GM23338 (cell line): ENCODE results near the gene STMN3. TPM values are rescaled to one million over a fixed set of nuclear protein-coding genes. Genes with fewer than 3 reads are reported as not detected.

ENCODE experiments used
- ATAC-seq: fragments of 200-7000 bp; cut with Tn5 transposase; 3 replicates; pipeline ENCODE4 v1.9.1; 2020
- DNase-seq: peaks from one replicate; pipeline ENCODE4 v3.0.0-alpha.2; 2015; ENCODE audit warnings: low spot score
- H2AFZ ChIP-seq: fragments of 200-600 bp; sonication (generic); 2 replicates; pipeline ENCODE4 v1.8.0; 2016; ENCODE audit warnings: antibody characterized with exemption, mild to moderate bottlenecking, moderate library complexity
- H3F3A ChIP-seq: fragments of 200-600 bp; sonication (generic); replicated peaks from 2 replicates; pipeline ENCODE4 v1.8.0; 2017; ENCODE audit warnings: antibody characterized with exemption, mixed run types, low read depth
- H3K27ac ChIP-seq: fragments of 200-600 bp; sonication (generic); 2 replicates; pipeline ENCODE4 v1.6.1; 2016; ENCODE audit warnings: low read depth
- H3K27me3 ChIP-seq: fragments of 200-600 bp; sonication (generic); 2 replicates; pipeline ENCODE4 v1.8.0; 2016; ENCODE audit warnings: mild to moderate bottlenecking, mixed run types, moderate library complexity; ENCODE audit not compliant: insufficient read depth
- H3K36me3 ChIP-seq: fragments of 200-600 bp; sonication (generic); 2 replicates; pipeline ENCODE4 v1.8.0; 2016; ENCODE audit warnings: mild to moderate bottlenecking; ENCODE audit not compliant: insufficient read depth
- H3K4me1 ChIP-seq: fragments of 200-600 bp; sonication (generic); 2 replicates; pipeline ENCODE4 v1.8.0; 2016; ENCODE audit warnings: mild to moderate bottlenecking, moderate library complexity; ENCODE audit not compliant: insufficient read depth
- H3K4me2 ChIP-seq: fragments of 200-600 bp; sonication (generic); 2 replicates; pipeline ENCODE4 v1.7.1; 2017; ENCODE audit warnings: mixed run types
- H3K4me3 ChIP-seq: fragments of 200-600 bp; sonication (generic); 2 replicates; pipeline ENCODE4 v1.6.1; 2016; ENCODE audit warnings: mixed run types
- H3K79me2 ChIP-seq: fragments of 200-600 bp; sonication (generic); replicated peaks from 2 replicates; pipeline ENCODE4 v1.8.0; 2017; ENCODE audit warnings: mild to moderate bottlenecking; ENCODE audit not compliant: insufficient read depth
- H3K9me2 ChIP-seq: fragments of 200-600 bp; sonication (generic); 2 replicates; pipeline ENCODE4 v1.8.0; 2017; ENCODE audit not compliant: insufficient read depth
- H4K20me1 ChIP-seq: fragments of 200-600 bp; sonication (generic); replicated peaks from 2 replicates; pipeline ENCODE4 v1.8.0; 2017; ENCODE audit warnings: mild to moderate bottlenecking; ENCODE audit not compliant: insufficient read depth
- H3K27ac Mint-ChIP-seq: 2 replicates; pipeline ENCODE4 v1.8.0; 2020; ENCODE audit warnings: inconsistent platforms, mild to moderate bottlenecking, moderate library complexity, mixed read lengths
- H3K27me3 Mint-ChIP-seq: 3 replicates; pipeline ENCODE4 v1.8.0; 2022; ENCODE audit warnings: low read depth, mild to moderate bottlenecking, moderate library complexity, mixed read lengths, inconsistent platforms; ENCODE audit not compliant: insufficient read depth, poor library complexity
- H3K36me3 Mint-ChIP-seq: 3 replicates; pipeline ENCODE4 v1.8.0; 2021; ENCODE audit warnings: low read depth, mild to moderate bottlenecking, inconsistent platforms, moderate library complexity, mixed read lengths
- H3K4me1 Mint-ChIP-seq: 3 replicates; pipeline ENCODE4 v1.8.0; 2020; ENCODE audit warnings: mild to moderate bottlenecking, inconsistent platforms, mixed read lengths
- H3K4me3 Mint-ChIP-seq: 3 replicates; pipeline ENCODE4 v1.8.0; 2021; ENCODE audit warnings: moderate library complexity, mild to moderate bottlenecking, inconsistent platforms, mixed read lengths
- H3K9me3 Mint-ChIP-seq: 3 replicates; pipeline ENCODE4 v1.8.0; 2020; ENCODE audit warnings: moderate library complexity, mild to moderate bottlenecking, inconsistent platforms, mixed read lengths
- CREB1 ChIP-seq: fragments of 250-450 bp; sonication (Bioruptor Pico); IDR thresholded peaks from 2 replicates; pipeline ENCODE4 v1.5.0; 2020; ENCODE audit warnings: low read depth, mild to moderate bottlenecking, moderate library complexity
- EZH2 ChIP-seq: fragments of 200-600 bp; sonication (generic); IDR thresholded peaks from one replicate; pipeline ENCODE4 v1.8.0; 2017; ENCODE audit warnings: antibody characterized with exemption, mild to moderate bottlenecking, low read depth; ENCODE audit not compliant: unreplicated experiment
- EZH2phosphoT487 ChIP-seq: fragments of 200-600 bp; sonication (generic); IDR thresholded peaks from one replicate; pipeline ENCODE4 v1.8.1; 2018; ENCODE audit warnings: antibody characterized with exemption; ENCODE audit not compliant: unreplicated experiment
- JUNB ChIP-seq: IDR thresholded peaks from one replicate; pipeline ENCODE4 v1.6.1; 2016; ENCODE audit warnings: antibody characterized with exemption; ENCODE audit not compliant: unreplicated experiment
- NANOG ChIP-seq: IDR thresholded peaks from 2 replicates; pipeline ENCODE4 v1.6.1; 2016; ENCODE audit warnings: antibody characterized with exemption, borderline replicate concordance
- POLR2AphosphoS5 ChIP-seq: IDR thresholded peaks from 2 replicates; pipeline ENCODE4 v1.6.1; 2016; ENCODE audit warnings: antibody characterized with exemption, low read depth
- STAT1 ChIP-seq: IDR thresholded peaks from one replicate; pipeline ENCODE4 v1.6.1; 2016; ENCODE audit warnings: antibody characterized with exemption; ENCODE audit not compliant: unreplicated experiment
- polyA plus RNA-seq: library from polyadenylated mRNA; unstranded; fragments of >200 nt; fragmentation: Nextera tagmentation; extraction: Ambion mirVana; gene quantifications from 2 replicates; pipeline ENCODE4 v1.2.1, GENCODE V29; 2016
- total RNA-seq: library from RNA; depleted of rRNA; stranded (reverse); fragments of >200 nt; shearing (Covaris generic); gene quantifications from 2 replicates; pipeline ENCODE4 v1.2.3, GENCODE V29; 2014
- TF ChIP-seq, protein P1 (sequence below): IDR thresholded peaks from one replicate; pipeline ENCODE4 v1.6.1; 2018; ENCODE audit warnings: antibody characterized with exemption; ENCODE audit not compliant: unreplicated experiment
- TF ChIP-seq, protein P2 (sequence below), 2 experiments: fragments of 200-600 bp in 1 of 2; sonication (generic) in 1 of 2; conservative IDR thresholded peaks; 2 replicates each; pipeline versions ENCODE4 v1.5.1 to v1.6.1; 2016 to 2017; ENCODE audit warnings: antibody characterized with exemption in 2 of 2, low read depth in 2 of 2, mild to moderate bottlenecking in 2 of 2, moderate library complexity in 1 of 2

STMN3 gene
- total and polyA plus RNA-seq, 2 experiments from 2014 or later, result 28.6 to 61.3 TPM

GRCh38 chr20:63678071-63678470, 24.8 kb upstream of the STMN3 start:
- H4K20me1 ChIP-seq, result no peaks in the 10 kb centered on the region
- no peaks in the 10 kb centered on the region for H3K4me1 ChIP-seq
- H3K27ac ChIP-seq, result no peak overlapping the region
- no peaks in the 10 kb centered on the region for H3F3A ChIP-seq
- H3K27ac Mint-ChIP-seq, result no peak overlapping the region
- no peak overlapping the region for H2AFZ ChIP-seq
- no peaks in the 10 kb centered on the region for H3K27me3 ChIP-seq
- H3K4me3 ChIP-seq, result no peak overlapping the region
- ATAC-seq (no peak), DNase-seq (no peak)
- no peak overlapping the region for H3K4me2 ChIP-seq
- no peaks in the 10 kb centered on the region for H3K4me1 Mint-ChIP-seq
- H3K79me2 ChIP-seq, result no peaks in the 10 kb centered on the region
- H3K27me3 Mint-ChIP-seq, result peaks cover 7% of the 10 kb centered on the region
- peaks cover 22% of the 10 kb centered on the region for H3K36me3 Mint-ChIP-seq
- no peaks in the 10 kb centered on the region for H3K9me2 ChIP-seq
- H3K4me3 Mint-ChIP-seq, result no peak overlapping the region
- H3K36me3 ChIP-seq, result no peaks in the 10 kb centered on the region
- TF ChIP-seq, protein P1, sequence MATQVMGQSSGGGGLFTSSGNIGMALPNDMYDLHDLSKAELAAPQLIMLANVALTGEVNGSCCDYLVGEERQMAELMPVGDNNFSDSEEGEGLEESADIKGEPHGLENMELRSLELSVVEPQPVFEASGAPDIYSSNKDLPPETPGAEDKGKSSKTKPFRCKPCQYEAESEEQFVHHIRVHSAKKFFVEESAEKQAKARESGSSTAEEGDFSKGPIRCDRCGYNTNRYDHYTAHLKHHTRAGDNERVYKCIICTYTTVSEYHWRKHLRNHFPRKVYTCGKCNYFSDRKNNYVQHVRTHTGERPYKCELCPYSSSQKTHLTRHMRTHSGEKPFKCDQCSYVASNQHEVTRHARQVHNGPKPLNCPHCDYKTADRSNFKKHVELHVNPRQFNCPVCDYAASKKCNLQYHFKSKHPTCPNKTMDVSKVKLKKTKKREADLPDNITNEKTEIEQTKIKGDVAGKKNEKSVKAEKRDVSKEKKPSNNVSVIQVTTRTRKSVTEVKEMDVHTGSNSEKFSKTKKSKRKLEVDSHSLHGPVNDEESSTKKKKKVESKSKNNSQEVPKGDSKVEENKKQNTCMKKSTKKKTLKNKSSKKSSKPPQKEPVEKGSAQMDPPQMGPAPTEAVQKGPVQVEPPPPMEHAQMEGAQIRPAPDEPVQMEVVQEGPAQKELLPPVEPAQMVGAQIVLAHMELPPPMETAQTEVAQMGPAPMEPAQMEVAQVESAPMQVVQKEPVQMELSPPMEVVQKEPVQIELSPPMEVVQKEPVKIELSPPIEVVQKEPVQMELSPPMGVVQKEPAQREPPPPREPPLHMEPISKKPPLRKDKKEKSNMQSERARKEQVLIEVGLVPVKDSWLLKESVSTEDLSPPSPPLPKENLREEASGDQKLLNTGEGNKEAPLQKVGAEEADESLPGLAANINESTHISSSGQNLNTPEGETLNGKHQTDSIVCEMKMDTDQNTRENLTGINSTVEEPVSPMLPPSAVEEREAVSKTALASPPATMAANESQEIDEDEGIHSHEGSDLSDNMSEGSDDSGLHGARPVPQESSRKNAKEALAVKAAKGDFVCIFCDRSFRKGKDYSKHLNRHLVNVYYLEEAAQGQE, result no peak
- no peak for TF ChIP-seq EZH2phosphoT487
- TF ChIP-seq CREB1 (CRISPR knock-in tag), result no peak
- TF ChIP-seq, protein P2, sequence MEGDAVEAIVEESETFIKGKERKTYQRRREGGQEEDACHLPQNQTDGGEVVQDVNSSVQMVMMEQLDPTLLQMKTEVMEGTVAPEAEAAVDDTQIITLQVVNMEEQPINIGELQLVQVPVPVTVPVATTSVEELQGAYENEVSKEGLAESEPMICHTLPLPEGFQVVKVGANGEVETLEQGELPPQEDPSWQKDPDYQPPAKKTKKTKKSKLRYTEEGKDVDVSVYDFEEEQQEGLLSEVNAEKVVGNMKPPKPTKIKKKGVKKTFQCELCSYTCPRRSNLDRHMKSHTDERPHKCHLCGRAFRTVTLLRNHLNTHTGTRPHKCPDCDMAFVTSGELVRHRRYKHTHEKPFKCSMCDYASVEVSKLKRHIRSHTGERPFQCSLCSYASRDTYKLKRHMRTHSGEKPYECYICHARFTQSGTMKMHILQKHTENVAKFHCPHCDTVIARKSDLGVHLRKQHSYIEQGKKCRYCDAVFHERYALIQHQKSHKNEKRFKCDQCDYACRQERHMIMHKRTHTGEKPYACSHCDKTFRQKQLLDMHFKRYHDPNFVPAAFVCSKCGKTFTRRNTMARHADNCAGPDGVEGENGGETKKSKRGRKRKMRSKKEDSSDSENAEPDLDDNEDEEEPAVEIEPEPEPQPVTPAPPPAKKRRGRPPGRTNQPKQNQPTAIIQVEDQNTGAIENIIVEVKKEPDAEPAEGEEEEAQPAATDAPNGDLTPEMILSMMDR (conservative IDR thresholded peaks at IDR 0.05; ENCODE audit: low read depth in 2 of 2), result no peak
- H3K9me3 Mint-ChIP-seq, result no peaks in the 10 kb centered on the region

GRCh38 chr20:63675681-63676368, 22.6 kb upstream of the STMN3 start:
- H2AFZ ChIP-seq, result no peak overlapping the region
- DNase-seq, result no peak
- no peaks in the 10 kb centered on the region for H3K36me3 ChIP-seq
- H3K27me3 ChIP-seq, result no peaks in the 10 kb centered on the region
- no peaks in the 10 kb centered on the region for H3K4me1 Mint-ChIP-seq
- peaks cover 7% of the 10 kb centered on the region for H3K27me3 Mint-ChIP-seq
- ATAC-seq, result no peak
- no peak overlapping the region for H3K27ac ChIP-seq
- no peaks in the 10 kb centered on the region for H4K20me1 ChIP-seq
- no peak overlapping the region for H3K4me3 Mint-ChIP-seq
- no peaks in the 10 kb centered on the region for H3K9me2 ChIP-seq
- H3K4me1 ChIP-seq, result no peaks in the 10 kb centered on the region
- no peak overlapping the region for H3K4me3 ChIP-seq
- H3F3A ChIP-seq, result no peaks in the 10 kb centered on the region
- no peak overlapping the region for H3K27ac Mint-ChIP-seq
- H3K36me3 Mint-ChIP-seq, result peaks cover 25% of the 10 kb centered on the region
- H3K4me2 ChIP-seq, result no peak overlapping the region
- no peaks in the 10 kb centered on the region for H3K79me2 ChIP-seq
- H3K9me3 Mint-ChIP-seq, result no peaks in the 10 kb centered on the region
- TF ChIP-seq CREB1 (CRISPR knock-in tag) (no peak), EZH2 (no peak), STAT1 (no peak), POLR2AphosphoS5 (no peak), NANOG (no peak), JUNB (no peak)
- TF ChIP-seq, protein P1, result no peak
